Tibial nerve (tissue), 4 donors: ENCODE results near the gene PANK4. TPM values are rescaled to one million over a fixed set of nuclear protein-coding genes. Genes with fewer than 3 reads are reported as not detected.

Experiments
- DNase-seq, 2 donors: peaks; one replicate each; pipeline ENCODE4 v3.0.0-alpha.2; 2019; ENCODE audit warnings: low spot score in 2 of 2
- H3K27ac ChIP-seq, 4 donors: fragments of 200-600 bp; sonication (generic) in 3 of 4; one replicate each; pipeline ENCODE4 v1.5.1; 2017 to 2019; ENCODE audit warnings: mild to moderate bottlenecking in 1 of 4
- H3K27me3 ChIP-seq, 2 donors: fragments of 200-600 bp; sonication (generic) in 1 of 2; one replicate each; pipeline versions ENCODE4 v1.5.1 to v1.6.0; 2017 to 2019
- H3K36me3 ChIP-seq, 3 donors: fragments of 200-600 bp; sonication (generic); one replicate each; pipeline ENCODE4 v1.5.1; 2018 to 2019
- H3K4me1 ChIP-seq, 4 donors: fragments of 200-600 bp; sonication (generic) in 3 of 4; one replicate each; pipeline ENCODE4 v1.5.1; 2017 to 2019
- H3K4me3 ChIP-seq, 4 donors: fragments of 200-600 bp; sonication (generic) in 3 of 4; one replicate each; pipeline ENCODE4 v1.5.1; 2017 to 2019; ENCODE audit warnings: mild to moderate bottlenecking in 1 of 4, moderate library complexity in 1 of 4
- H3K9me3 ChIP-seq, 4 donors: fragments of 200-600 bp; sonication (generic) in 3 of 4; one replicate each; pipeline ENCODE4 v1.5.1; 2017 to 2019
- CTCF ChIP-seq, 5 experiments: fragments of 200-600 bp in 3 of 5; fragments of 450-650 bp in 2 of 5; sonication (generic) in 3 of 5; IDR thresholded peaks; one replicate each; pipeline ENCODE4 v1.5.1; 2016 to 2019; ENCODE audit warnings: antibody characterized with exemption in 5 of 5, mild to moderate bottlenecking in 3 of 5, moderate library complexity in 2 of 5
- EP300 ChIP-seq, 2 donors: sonication (generic); formaldehyde crosslinking; IDR thresholded peaks; one replicate each; pipeline ENCODE4 v1.6.1; 2017; ENCODE audit warnings: antibody characterized with exemption in 2 of 2, mild to moderate bottlenecking in 1 of 2
- POLR2A ChIP-seq, 2 donors: fragments of 450-650 bp; IDR thresholded peaks; one replicate each; pipeline ENCODE4 v1.6.1; 2017; ENCODE audit warnings: antibody characterized with exemption in 2 of 2, mild to moderate bottlenecking in 2 of 2, moderate library complexity in 2 of 2
- WGBS, 2 donors: methylation state at CpG; one replicate each; pipeline ENCODE4 v1.1.5; 2018; 5-methylcytosine and 5-hydroxymethylcytosine counted together
- total RNA-seq, 4 donors: library from RNA; depleted of rRNA; stranded (reverse); fragments of >200 nt; gene quantifications; one replicate each; pipeline ENCODE4 v1.1.0, GENCODE V29; 2016

Gene PANK4
- total RNA-seq, 4 donors from 2014 or later: 14.2 to 50.0 (median 38.1) TPM

- H3K4me1 ChIP-seq: peaks cover 0 to 67% (median 48%) of the 10 kb centered on the region in 4 donors
- TF ChIP-seq CTCF (IDR thresholded peaks at IDR 0.05) (no peak), POLR2A (IDR thresholded peaks at IDR 0.05) (no peak), EP300 (IDR thresholded peaks at IDR 0.05) (no peak)
- peak overlapping the region; percentile 36 to 68 (median 51) for H3K4me3 ChIP-seq
- WGBS, 2 donors: 11 to 14% methylated on average over 25 to 27 of the region's 27 CpGs
- no peaks in the 10 kb centered on the region for H3K9me3 ChIP-seq
- H3K27me3 ChIP-seq: no peaks in the 10 kb centered on the region
- peak in 1 of 2 donors; percentile 30 for DNase-seq
- peak overlapping the region; percentile 94 to 98 (median 96) for H3K27ac ChIP-seq
- H3K36me3 ChIP-seq: no peaks in the 10 kb centered on the region
Observed at GRCh38 chr1:2547210-2548067, 21.0 kb upstream of the PANK4 start.

DNA sequence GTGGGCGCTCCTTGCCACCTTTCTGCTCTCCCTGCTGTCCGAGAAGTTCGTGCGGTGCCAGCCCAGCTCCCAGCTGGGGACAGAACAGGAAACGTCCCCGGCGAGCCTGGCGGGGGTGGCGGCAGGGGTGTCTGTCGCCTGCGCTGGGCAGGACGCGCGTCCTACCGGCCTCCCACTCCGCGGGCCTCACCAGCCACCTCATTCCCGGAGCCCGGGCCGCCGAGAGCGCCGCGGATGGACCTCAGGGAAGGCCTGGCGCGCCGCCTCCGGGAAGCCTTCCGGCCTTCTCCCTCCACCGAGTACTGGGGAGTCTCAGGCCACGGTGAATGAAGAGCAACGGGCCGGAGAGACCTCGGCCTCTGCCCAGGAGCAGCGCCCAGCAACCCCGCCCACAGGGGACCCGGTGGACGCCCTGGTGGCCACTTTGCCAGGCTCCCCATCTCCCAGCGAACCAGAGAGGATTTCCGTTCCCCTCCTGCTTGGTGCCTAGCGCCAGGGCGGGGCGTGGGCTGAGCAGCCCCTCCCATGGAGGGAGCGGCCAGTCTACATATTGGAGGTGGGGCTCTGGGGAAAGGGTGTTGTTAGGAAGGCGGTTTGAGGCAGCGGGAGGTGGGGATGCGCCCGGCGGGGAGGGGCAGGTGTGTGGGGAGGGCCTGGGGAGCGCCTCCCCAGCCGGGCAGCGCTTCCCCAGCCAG is 20.3 kb upstream of the PANK4 start:
- peak overlapping the region; percentile 36 to 68 (median 51) for H3K4me3 ChIP-seq
- peak overlapping the region; percentile 94 to 98 (median 96) for H3K27ac ChIP-seq
- 0 to 6% methylated on average over 8 to 22 of the region's 52 CpGs for WGBS, 2 donors
- TF ChIP-seq CTCF (IDR thresholded peaks at IDR 0.05) (peak in 2 of 5 experiments; percentile 36 to 42), POLR2A (IDR thresholded peaks at IDR 0.05) (peak; percentile 41 to 47), EP300 (IDR thresholded peaks at IDR 0.05) (peak in 1 of 2 donors; percentile 76)
- peak; percentile 68 to 81 for DNase-seq
- no peaks in the 10 kb centered on the region for H3K27me3 ChIP-seq
- H3K4me1 ChIP-seq: peaks cover 0 to 67% (median 49%) of the 10 kb centered on the region in 4 donors
- no peaks in the 10 kb centered on the region for H3K9me3 ChIP-seq
- H3K36me3 ChIP-seq: no peaks in the 10 kb centered on the region

- DNase-seq: peak; percentile 78
- H3K27ac ChIP-seq: peak overlapping the region; percentile 94 to 98 (median 96)
- 8% methylated on average over 10 to 12 of the region's 43 CpGs for WGBS, 2 donors
- peaks cover 0 to 4% of the 10 kb centered on the region in 2 donors for H3K27me3 ChIP-seq
- H3K4me3 ChIP-seq: peak overlapping the region; percentile 36 to 68 (median 51)
- no peaks in the 10 kb centered on the region for H3K9me3 ChIP-seq
- H3K4me1 ChIP-seq: peaks cover 0 to 71% (median 51%) of the 10 kb centered on the region in 4 donors
- H3K36me3 ChIP-seq: no peaks in the 10 kb centered on the region
- TF ChIP-seq POLR2A (IDR thresholded peaks at IDR 0.05) (no peak), EP300 (IDR thresholded peaks at IDR 0.05) (no peak), CTCF (IDR thresholded peaks at IDR 0.05) (no peak)
Observed at GRCh38 chr1:2545754-2546514, 19.5 kb upstream of the PANK4 start.

DNA sequence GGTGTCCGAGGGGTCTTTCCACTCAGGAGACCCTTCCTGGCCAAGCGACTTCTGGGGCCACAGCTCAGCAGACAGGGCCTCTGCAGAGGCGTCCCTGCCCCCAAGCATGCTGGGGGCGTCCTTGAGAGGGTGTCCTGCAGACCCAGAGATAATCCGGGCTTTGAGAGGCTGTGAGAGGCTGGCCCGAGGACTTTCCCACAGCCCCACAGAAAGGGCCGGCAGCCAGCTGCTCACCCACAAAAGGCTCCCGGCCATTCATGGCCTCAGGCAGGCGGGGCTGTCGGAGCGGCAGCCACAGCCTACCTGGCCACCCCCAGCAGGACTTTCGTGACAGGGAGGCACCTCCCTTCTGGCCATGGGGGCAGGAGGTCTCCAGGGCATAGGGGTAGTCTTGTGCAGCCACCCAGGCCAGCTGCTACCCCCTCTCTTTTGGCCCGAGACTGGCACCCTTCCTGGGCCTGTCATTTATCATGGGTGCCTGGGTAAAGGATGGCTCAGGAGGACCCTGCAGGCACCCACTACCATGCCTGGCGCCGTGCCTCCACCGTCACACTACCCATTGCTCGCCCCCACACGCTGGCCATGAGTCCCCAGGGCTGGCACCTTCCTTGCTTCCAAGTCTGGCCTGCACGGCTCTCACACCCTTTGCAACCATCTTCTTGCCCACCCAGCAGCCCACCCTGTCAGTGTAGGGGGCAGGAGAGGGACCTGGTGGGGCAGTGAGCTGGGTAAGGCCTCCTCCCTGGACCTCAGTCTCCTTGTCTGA is 18.7 kb upstream of the PANK4 start:
- peaks cover 0 to 11% of the 10 kb centered on the region in 2 donors for H3K27me3 ChIP-seq
- H3K4me3 ChIP-seq: no peak overlapping the region
- H3K36me3 ChIP-seq: no peaks in the 10 kb centered on the region
- no peaks in the 10 kb centered on the region for H3K9me3 ChIP-seq
- 47 to 59% methylated on average over 8 to 18 of the region's 19 CpGs for WGBS, 2 donors
- peaks cover 0 to 78% (median 53%) of the 10 kb centered on the region in 4 donors for H3K4me1 ChIP-seq
- no peak for TF ChIP-seq EP300 (IDR thresholded peaks at IDR 0.05)
- TF ChIP-seq CTCF (IDR thresholded peaks at IDR 0.05): no peak
- no peak for TF ChIP-seq POLR2A (IDR thresholded peaks at IDR 0.05)
- H3K27ac ChIP-seq: peak overlapping the region; percentile 94 to 98 (median 96)
- no peak for DNase-seq
